GM21576 (cell line): ENCODE measurements around the gene DPM1.

ENCODE experiments used
- ATAC-seq: cut with Tn5 transposase; IDR thresholded peaks from one replicate; pipeline ENCODE4 v1.9.1; 2021; ENCODE audit warnings: mild to moderate bottlenecking, moderate library complexity; ENCODE audit not compliant: unreplicated experiment

DPM1 gene

GRCh38 chr20:50900261-50900660 lies 58.1 kb downstream of the DPM1 start:
- no peak for ATAC-seq

DNA sequence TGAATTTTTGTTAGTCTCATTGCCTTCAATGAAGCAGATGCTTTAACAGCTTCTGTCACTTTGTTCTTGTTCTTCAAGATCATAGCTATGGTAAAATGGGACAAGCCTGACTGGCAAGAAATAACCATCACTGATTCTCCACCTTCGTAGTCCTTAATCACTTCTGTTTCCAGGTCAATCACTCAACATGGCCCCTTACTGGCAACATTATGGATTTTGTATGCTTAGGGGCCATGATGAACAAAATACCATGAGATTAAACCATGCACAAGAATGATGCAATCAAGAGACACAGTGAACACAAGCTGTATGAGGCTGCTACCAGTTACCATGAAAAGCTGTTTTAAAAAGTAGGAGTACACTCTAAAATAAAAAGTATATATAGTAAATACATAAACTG lies 59.9 kb downstream of the DPM1 start:
- ATAC-seq, result no peak

GRCh38 chr20:50895111-50895830 lies 63.1 kb downstream of the DPM1 start:
- ATAC-seq, result no peak

DNA sequence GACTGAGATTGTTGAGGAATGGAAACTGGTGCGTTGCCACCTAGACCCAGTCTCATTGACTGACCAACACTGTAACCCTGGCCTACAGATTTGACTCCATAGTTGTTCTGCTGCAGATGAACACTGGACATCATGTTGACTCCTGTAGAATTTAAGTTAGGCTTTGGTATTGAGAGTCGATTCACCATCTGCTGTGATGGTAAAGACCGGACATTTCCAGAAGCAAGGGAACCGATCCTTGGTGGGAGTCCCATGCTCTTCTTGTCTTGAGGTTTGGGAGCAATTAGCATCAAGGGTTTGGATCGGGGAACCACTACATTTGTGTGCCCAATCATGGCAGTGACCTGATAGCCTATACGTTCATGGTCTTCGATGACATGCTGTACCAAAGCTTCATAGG lies 64.7 kb downstream of the DPM1 start:
- ATAC-seq, result no peak

DNA sequence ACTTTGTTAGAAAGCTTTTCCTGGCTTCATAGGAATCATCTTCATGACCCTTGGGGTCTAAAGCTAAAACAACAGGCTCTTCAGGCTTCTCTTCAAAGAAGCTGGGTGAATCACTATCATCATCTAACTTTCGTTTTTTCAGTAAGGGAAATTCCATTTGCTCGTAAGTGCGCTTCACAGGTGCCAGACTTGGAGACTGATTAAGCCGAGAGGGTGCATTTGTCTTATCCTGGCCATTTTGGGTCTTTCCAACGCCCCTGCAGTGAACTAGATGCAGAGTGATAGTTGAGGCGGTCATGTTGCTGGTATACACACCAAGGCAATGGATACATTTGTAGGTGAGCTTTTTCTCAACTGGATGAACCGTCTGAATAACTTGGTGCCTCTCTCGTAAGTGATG lies 65.9 kb downstream of the DPM1 start:
- ATAC-seq, result no peak

DNA sequence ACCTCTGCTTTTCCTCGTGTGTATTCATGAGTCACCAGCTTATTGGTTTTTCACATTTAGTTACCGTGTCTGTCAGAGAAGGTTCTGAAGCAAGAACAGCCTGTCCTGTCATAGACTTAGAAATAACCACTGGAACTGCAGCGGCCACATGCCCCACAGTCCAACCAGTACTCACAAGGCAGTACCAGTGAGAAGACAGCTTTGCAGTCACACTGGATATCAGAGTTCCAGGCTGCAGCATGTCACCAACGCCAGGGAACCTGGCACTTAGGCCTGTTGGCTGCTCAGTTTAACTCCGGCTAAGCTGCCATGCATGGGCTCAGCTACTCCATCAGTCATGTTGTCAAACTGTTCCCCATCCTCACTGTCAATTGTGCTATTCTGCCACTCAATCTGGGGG lies 67.2 kb downstream of the DPM1 start:
- no peak for ATAC-seq

- no peak for ATAC-seq
These were observed 70.8 kb downstream of the DPM1 start for GRCh38 chr20:50887576-50887975.

- ATAC-seq, result no peak
These were observed 72.0 kb downstream of the DPM1 start for GRCh38 chr20:50886184-50886790.

GRCh38 chr20:50885781-50886180 lies 72.6 kb downstream of the DPM1 start:
- no peak for ATAC-seq

GRCh38 chr20:50885068-50885467 lies 73.3 kb downstream of the DPM1 start:
- no peak for ATAC-seq
